ENCODE results near the gene LCNL1. TPM values are rescaled to one million over a fixed set of nuclear protein-coding genes. Genes with fewer than 3 reads are reported as not detected.

LCNL1 gene
- total and polyA plus RNA-seq, 4 donors: 0.01 to 0.08 TPM; not detected in 2

DNA sequence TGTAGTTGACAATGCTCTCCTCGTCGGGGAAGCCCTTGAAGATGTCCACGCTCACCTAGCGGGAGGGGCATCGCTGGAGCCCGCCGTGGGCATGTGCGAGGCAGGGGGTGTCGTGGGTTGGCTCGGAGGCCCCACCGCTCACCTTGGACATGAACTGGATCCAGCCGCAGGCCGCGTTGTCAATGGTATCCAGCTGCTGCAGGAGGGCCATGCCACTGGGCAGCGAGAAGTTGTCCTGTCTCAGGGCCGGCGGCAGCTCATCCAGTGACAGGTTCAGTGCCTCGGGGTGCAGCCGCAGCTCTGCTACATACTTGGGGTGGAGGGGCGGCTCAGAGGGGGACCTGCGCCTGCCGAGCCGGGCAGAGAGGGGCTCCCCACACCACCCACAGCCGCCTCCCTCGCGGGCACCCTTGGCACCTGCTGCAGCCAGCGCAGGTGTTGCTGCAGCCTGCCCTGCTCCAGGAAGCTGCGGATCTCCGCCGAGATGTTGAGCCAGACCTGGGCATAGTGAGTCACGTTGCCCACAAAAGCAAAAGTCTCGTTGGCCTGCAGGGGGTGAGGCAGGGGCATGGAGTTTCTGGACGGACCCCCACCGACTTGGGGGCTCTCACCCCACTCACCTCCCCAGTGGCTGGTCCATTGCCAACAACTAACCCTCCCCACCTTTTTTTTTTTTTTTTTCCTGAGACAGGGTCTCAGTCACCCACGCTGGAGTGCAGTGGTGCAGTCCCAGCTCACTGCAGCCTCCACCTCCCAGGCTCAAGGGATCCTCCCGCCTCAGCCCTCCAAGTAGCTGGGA is 36.2 kb downstream of the LCNL1 start:
- H3K4me1 ChIP-seq (ENCODE audit: control insufficient read depth in 4 of 4, insufficient read depth in 4 of 4, low read length in 3 of 4): peaks cover 11 to 18% (median 16%) of the 10 kb centered on the region in 4 donors
- H3K36me3 ChIP-seq (ENCODE audit: control insufficient read depth in 4 of 4, insufficient read depth in 3 of 4, low read depth in 1 of 4, low read length in 3 of 4): peaks cover 2 to 28% (median 12%) of the 10 kb centered on the region in 4 donors
- H3K27ac ChIP-seq (ENCODE audit: low read depth in 1 of 2, low read length in 2 of 2): no peak overlapping the region

DNA sequence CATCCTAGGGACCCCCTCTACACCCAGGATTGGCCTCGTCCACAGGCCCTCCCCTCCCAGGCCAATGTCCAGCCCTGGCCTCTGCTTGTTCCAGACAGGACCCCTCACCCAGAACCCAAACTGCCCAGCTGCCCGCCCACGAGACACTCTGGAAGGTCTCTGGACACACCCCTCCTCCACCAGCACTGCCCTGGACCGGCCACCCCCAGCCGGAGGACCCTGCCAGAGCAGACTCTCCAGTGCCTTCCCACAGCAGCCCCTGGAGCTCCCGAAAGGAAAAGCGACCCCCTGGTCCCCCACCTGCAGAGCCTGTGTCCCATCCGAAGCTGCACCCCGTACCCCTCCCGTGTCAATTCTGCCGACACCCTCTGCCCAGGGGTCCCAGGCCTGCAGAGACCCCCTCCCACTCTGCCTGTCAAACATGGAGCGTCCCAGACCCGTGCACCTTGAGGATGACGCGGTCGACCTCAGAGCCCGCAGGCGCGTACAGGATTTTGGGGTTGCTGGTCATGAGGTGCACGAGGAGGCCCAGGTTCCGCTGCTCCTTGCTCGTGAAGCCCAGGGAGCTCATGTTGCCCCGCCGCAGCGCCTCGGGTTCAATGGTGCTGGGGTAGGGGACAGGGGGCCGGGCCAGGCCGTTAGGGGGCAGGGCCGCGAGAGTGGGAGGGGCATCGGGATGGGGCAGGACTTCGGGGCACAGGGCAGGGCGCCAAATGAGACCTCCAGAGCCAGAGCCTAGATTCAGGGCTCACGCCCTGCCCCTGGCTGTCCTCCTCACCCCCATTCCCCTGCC is 37.3 kb downstream of the LCNL1 start:
- no peaks in the 10 kb centered on the region for H3K9me3 ChIP-seq (ENCODE audit: control insufficient read depth in 4 of 4, low read length in 3 of 4)
- no peak overlapping the region for H3K4me3 ChIP-seq (ENCODE audit: low read depth in 1 of 3, low read length in 3 of 3)
- peaks cover 11 to 28% (median 22%) of the 10 kb centered on the region in 4 donors for H3K4me1 ChIP-seq (ENCODE audit: control insufficient read depth in 4 of 4, insufficient read depth in 4 of 4, low read length in 3 of 4)
- H3K27ac ChIP-seq (ENCODE audit: low read depth in 1 of 2, low read length in 2 of 2): no peak overlapping the region
- peaks cover 2 to 22% (median 12%) of the 10 kb centered on the region in 4 donors for H3K36me3 ChIP-seq (ENCODE audit: control insufficient read depth in 4 of 4, insufficient read depth in 3 of 4, low read depth in 1 of 4, low read length in 3 of 4)
- TF ChIP-seq REST (IDR thresholded peaks at IDR 0.05) (no peak), ATF3 (IDR thresholded peaks at IDR 0.05) (no peak), YY1 (IDR thresholded peaks at IDR 0.05) (no peak), HNF4A (conservative IDR thresholded peaks at IDR 0.05) (no peak), NR2F2 (IDR thresholded peaks at IDR 0.05) (no peak), EGR1 (IDR thresholded peaks at IDR 0.05; ENCODE audit: low read depth in 2 of 2) (no peak), RXRA (IDR thresholded peaks at IDR 0.05) (no peak), SP1 (IDR thresholded peaks at IDR 0.05) (no peak), HNF4G (IDR thresholded peaks at IDR 0.05) (no peak), FOXA1 (IDR thresholded peaks at IDR 0.05) (no peak), JUND (IDR thresholded peaks at IDR 0.05) (no peak), TAF1 (conservative IDR thresholded peaks at IDR 0.05) (no peak), RAD21 (IDR thresholded peaks at IDR 0.05) (no peak), FOXA2 (IDR thresholded peaks at IDR 0.05) (no peak), GABPA (IDR thresholded peaks at IDR 0.05 in 1 of 2, conservative IDR thresholded peaks at IDR 0.05 in 1 of 2) (no peak), MAX (IDR thresholded peaks at IDR 0.05) (no peak)
- TF ChIP-seq, protein P1, sequence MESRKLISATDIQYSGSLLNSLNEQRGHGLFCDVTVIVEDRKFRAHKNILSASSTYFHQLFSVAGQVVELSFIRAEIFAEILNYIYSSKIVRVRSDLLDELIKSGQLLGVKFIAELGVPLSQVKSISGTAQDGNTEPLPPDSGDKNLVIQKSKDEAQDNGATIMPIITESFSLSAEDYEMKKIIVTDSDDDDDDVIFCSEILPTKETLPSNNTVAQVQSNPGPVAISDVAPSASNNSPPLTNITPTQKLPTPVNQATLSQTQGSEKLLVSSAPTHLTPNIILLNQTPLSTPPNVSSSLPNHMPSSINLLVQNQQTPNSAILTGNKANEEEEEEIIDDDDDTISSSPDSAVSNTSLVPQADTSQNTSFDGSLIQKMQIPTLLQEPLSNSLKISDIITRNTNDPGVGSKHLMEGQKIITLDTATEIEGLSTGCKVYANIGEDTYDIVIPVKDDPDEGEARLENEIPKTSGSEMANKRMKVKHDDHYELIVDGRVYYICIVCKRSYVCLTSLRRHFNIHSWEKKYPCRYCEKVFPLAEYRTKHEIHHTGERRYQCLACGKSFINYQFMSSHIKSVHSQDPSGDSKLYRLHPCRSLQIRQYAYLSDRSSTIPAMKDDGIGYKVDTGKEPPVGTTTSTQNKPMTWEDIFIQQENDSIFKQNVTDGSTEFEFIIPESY (IDR thresholded peaks at IDR 0.05): no peak
- TF ChIP-seq, protein P2, sequence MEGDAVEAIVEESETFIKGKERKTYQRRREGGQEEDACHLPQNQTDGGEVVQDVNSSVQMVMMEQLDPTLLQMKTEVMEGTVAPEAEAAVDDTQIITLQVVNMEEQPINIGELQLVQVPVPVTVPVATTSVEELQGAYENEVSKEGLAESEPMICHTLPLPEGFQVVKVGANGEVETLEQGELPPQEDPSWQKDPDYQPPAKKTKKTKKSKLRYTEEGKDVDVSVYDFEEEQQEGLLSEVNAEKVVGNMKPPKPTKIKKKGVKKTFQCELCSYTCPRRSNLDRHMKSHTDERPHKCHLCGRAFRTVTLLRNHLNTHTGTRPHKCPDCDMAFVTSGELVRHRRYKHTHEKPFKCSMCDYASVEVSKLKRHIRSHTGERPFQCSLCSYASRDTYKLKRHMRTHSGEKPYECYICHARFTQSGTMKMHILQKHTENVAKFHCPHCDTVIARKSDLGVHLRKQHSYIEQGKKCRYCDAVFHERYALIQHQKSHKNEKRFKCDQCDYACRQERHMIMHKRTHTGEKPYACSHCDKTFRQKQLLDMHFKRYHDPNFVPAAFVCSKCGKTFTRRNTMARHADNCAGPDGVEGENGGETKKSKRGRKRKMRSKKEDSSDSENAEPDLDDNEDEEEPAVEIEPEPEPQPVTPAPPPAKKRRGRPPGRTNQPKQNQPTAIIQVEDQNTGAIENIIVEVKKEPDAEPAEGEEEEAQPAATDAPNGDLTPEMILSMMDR (IDR thresholded peaks at IDR 0.05; ENCODE audit: low read depth, low read length, missing input control): no peak
- WGBS: 95% methylated on average over 34 of the region's 34 CpGs
- no peak overlapping the region for H3K9ac ChIP-seq (ENCODE audit: low read depth in 1 of 2, low read length in 2 of 2)
- no peak for DNase-seq (ENCODE audit: low spot score)
- H3K27me3 ChIP-seq (ENCODE audit: control insufficient read depth in 4 of 4, insufficient read depth in 4 of 4, low read length in 3 of 4): no peaks in the 10 kb centered on the region

More for the DNA sequence above, 36.2 kb downstream of the LCNL1 start:
- no peaks in the 10 kb centered on the region for H3K9me3 ChIP-seq (ENCODE audit: control insufficient read depth in 4 of 4, low read length in 3 of 4)
- 95% methylated on average over 36 of the region's 36 CpGs for WGBS
- no peak for DNase-seq (ENCODE audit: low spot score)
- no peak overlapping the region for H3K9ac ChIP-seq (ENCODE audit: low read depth in 1 of 2, low read length in 2 of 2)
- TF ChIP-seq ATF3 (IDR thresholded peaks at IDR 0.05) (no peak), NR2F2 (IDR thresholded peaks at IDR 0.05) (no peak), GABPA (IDR thresholded peaks at IDR 0.05 in 1 of 2, conservative IDR thresholded peaks at IDR 0.05 in 1 of 2) (no peak), HNF4A (conservative IDR thresholded peaks at IDR 0.05) (no peak), RXRA (IDR thresholded peaks at IDR 0.05) (no peak), EGR1 (IDR thresholded peaks at IDR 0.05; ENCODE audit: low read depth in 2 of 2) (no peak), FOXA1 (IDR thresholded peaks at IDR 0.05) (no peak), TAF1 (conservative IDR thresholded peaks at IDR 0.05) (no peak), JUND (IDR thresholded peaks at IDR 0.05) (no peak), MAX (IDR thresholded peaks at IDR 0.05) (no peak), HNF4G (IDR thresholded peaks at IDR 0.05) (no peak)
- H3K27me3 ChIP-seq (ENCODE audit: control insufficient read depth in 4 of 4, insufficient read depth in 4 of 4, low read length in 3 of 4): no peaks in the 10 kb centered on the region
- H3K4me3 ChIP-seq (ENCODE audit: low read depth in 1 of 3, low read length in 3 of 3): no peak overlapping the region
